Ovary (tissue), 9 donors: ENCODE measurements around the gene AP3S2. TPM values are rescaled to one million over a fixed set of nuclear protein-coding genes. Genes with fewer than 3 reads are reported as not detected.

Source experiments
- DNase-seq, 5 donors: peaks; one replicate each; pipeline ENCODE4 v3.0.0-alpha.2; 2019 to 2020
- H3K27ac ChIP-seq, 2 donors: fragments of 200-600 bp; one replicate each; pipeline versions ENCODE4 v1.5.1 to v1.8.0; 2019 to 2022
- H3K27me3 ChIP-seq: fragments of 200-600 bp; one replicate; pipeline ENCODE4 v1.8.0; 2022
- H3K36me3 ChIP-seq: fragments of 200-600 bp; sonication (generic); one replicate; pipeline ENCODE4 v1.5.1; 2019
- H3K4me1 ChIP-seq: one replicate; pipeline ENCODE4 v1.8.1; 2013; ENCODE audit warnings: mild to moderate bottlenecking, moderate library complexity; ENCODE audit not compliant: insufficient read depth
- H3K4me3 ChIP-seq: fragments of 200-600 bp; sonication (generic); one replicate; pipeline ENCODE4 v1.5.1; 2017
- H3K9me3 ChIP-seq, 2 donors: fragments of 200-600 bp in 1 of 2; sonication (generic) in 1 of 2; one replicate each; pipeline versions ENCODE4 v1.5.1 to v1.8.1; 2013 to 2019; ENCODE audit warnings: mild to moderate bottlenecking in 1 of 2, moderate library complexity in 1 of 2
- EP300 ChIP-seq: sonication (generic); formaldehyde crosslinking; IDR thresholded peaks from one replicate; pipeline ENCODE4 v1.6.1; 2017; ENCODE audit warnings: antibody characterized with exemption
- POLR2A ChIP-seq: fragments of 450-650 bp; IDR thresholded peaks from one replicate; pipeline ENCODE4 v1.6.1; 2017; ENCODE audit warnings: antibody characterized with exemption, mild to moderate bottlenecking, moderate library complexity
- WGBS, 3 donors: extraction: QIAGEN DNeasy Blood & Tissue Kit in 1 of 3; methylation state at CpG; one replicate each; pipeline versions ENCODE4 v1.1.5 to v1.1.7; 2013 to 2017; 5-methylcytosine and 5-hydroxymethylcytosine counted together
- intact Hi-C, 4 donors: fragments of 100-400 bp; cut with DNase I; formaldehyde crosslinking; loops; one replicate each; pipeline versions ENCODE4 v1.11.0 to v1.15.1; 2022 to 2023
- polyA plus RNA-seq, 2 donors: library from polyadenylated mRNA; stranded (reverse); fragments of 200-250 nt in 1 of 2; fragments of 350-450 nt in 1 of 2; fragmentation: Illumina TruSeq in 1 of 2; extraction: RNeasy Lipid Tissue Mini Kit (QIAGEN cat#74804) in 1 of 2; gene quantifications; one replicate each; pipeline ENCODE4 v1.2.3, GENCODE V29; 2013 to 2014
- total RNA-seq, 7 donors: library from RNA; depleted of rRNA in 2 of 7; stranded (reverse); fragments of >200 nt in 2 of 7; fragmentation: NEBNext Ultra II Directional in 3 of 7; extraction: Animal tissue kit (Norgen Biotek cat#: 25700) in 3 of 7; gene quantifications; one replicate each; pipeline versions ENCODE4 v1.1.0 to v1.2.4, GENCODE V29; 2016 to 2023
- TF ChIP-seq, protein P1 (sequence below), 3 donors: fragments of 450-650 bp in 2 of 3; fragments of 200-600 bp in 1 of 3; IDR thresholded peaks; one replicate each; pipeline versions ENCODE4 v1.5.1 to v1.8.0; 2016 to 2022; ENCODE audit warnings: antibody characterized with exemption in 3 of 3, mild to moderate bottlenecking in 1 of 3
- donor health status: DM: no; HTN: no; CAD: no; lungs with moderate emphysema.
- donor health status: DM: no; HTN: no; CAD: no.
- donor health status: Bipolar disorder and iron deficiency.
- donor health status: DM: yes; HTN: yes; CAD: no.
- donor health status: DM: no; HTN: no; CAD: no.
- donor health status: DM: yes; HTN: yes; CAD: no.

AP3S2 gene
- total and polyA plus RNA-seq, 9 donors, result 15.3 to 57.1 (median 30.7) TPM

DNA sequence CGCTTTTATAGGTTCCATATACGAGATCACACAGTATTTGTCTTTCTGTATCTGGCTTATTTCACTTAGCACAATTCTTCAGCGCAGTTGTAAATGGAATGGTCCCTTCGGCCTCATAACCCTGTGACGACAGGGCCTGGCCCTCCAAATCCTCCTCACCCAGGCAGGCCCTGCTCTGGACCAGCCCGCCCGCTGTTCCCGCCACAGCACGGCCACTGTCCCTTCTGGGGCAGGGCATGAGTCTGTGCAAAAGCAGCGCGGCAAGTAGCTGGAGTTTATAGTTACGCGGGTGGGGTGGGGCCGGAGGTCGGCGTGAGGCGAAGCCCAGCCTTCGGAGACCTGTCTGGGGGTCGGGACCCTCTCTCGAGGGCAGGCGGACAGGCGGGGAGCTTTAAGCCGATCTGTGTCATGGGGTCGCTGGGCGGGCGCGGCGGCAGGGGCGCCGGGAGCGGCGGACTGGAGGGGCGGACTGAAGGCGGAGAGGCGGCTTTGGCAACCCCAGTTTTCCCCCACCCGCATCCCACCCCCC, 18.4 kb upstream of the AP3S2 start:
- Histone ChIP-seq H3K4me1 (peaks cover 4% of the 10 kb centered on the region), H3K4me3 (peak overlapping the region; percentile 97), H3K36me3 (no peaks in the 10 kb centered on the region), H3K9me3 (no peaks in the 10 kb centered on the region), H3K27ac (peak overlapping the region; percentile 32 to 64), H3K27me3 (no peaks in the 10 kb centered on the region)
- peak; percentile 25 to 51 (median 35) for DNase-seq
- 0 to 4% (median 2%) methylated on average over 33 to 36 of the region's 36 CpGs for WGBS, 3 donors
- intact Hi-C loops, result loop anchor here in 1 of 4 donors (5.0 kb wide), 1 partner anchor 90 kb away; the partner anchor contains the start of gene ZNF710
- no peak for TF ChIP-seq EP300
- TF ChIP-seq, protein P1, sequence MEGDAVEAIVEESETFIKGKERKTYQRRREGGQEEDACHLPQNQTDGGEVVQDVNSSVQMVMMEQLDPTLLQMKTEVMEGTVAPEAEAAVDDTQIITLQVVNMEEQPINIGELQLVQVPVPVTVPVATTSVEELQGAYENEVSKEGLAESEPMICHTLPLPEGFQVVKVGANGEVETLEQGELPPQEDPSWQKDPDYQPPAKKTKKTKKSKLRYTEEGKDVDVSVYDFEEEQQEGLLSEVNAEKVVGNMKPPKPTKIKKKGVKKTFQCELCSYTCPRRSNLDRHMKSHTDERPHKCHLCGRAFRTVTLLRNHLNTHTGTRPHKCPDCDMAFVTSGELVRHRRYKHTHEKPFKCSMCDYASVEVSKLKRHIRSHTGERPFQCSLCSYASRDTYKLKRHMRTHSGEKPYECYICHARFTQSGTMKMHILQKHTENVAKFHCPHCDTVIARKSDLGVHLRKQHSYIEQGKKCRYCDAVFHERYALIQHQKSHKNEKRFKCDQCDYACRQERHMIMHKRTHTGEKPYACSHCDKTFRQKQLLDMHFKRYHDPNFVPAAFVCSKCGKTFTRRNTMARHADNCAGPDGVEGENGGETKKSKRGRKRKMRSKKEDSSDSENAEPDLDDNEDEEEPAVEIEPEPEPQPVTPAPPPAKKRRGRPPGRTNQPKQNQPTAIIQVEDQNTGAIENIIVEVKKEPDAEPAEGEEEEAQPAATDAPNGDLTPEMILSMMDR (IDR thresholded peaks at IDR 0.05), result no peak
- TF ChIP-seq POLR2A, result no peak

DNA sequence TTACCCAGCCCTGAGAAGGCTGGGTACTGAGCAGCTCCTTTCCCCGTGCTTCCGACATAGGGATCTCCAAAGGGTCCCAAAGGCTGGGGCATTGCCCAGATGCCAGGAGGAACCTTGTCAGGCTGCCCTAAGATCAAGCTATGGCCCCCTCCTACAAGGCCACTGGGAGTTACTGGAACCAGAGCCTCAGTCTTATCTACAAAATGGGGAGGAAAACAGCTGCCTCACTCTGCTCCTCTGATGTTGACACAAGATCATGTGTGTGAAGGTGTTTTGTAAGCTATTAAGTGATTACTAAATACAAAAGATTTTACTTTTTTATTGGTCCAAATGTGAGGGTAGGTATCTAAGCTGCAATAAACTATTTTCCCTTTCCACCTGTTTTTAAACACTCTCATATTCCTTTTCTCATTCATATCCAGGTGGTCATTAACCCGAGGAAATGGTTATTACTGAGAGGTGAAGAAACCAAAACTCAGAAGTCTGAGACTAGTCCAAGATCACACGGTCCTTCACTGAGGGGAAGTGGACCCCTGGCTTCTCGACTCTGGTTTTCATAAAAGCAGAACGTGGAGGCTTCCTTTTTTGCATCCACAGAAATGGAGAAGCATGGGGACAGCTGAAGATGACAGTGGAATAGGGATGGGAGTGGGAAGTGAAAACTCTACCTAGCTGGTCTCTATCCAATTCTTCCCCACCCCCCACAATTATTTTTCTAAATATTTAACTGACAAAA, 17.3 kb upstream of the AP3S2 start:
- no peaks in the 10 kb centered on the region for H3K9me3 ChIP-seq
- H3K4me3 ChIP-seq, result no peak overlapping the region
- H3K36me3 ChIP-seq, result no peaks in the 10 kb centered on the region
- no peak overlapping the region for H3K27ac ChIP-seq
- intact Hi-C loops, result loop anchor here in 1 of 4 donors (5.0 kb wide), 1 partner anchor 91 kb away; the partner anchor contains the start of gene ZNF710
- DNase-seq, result no peak
- no peaks in the 10 kb centered on the region for H3K27me3 ChIP-seq
- TF ChIP-seq, protein P1 (IDR thresholded peaks at IDR 0.05), result no peak
- TF ChIP-seq POLR2A (no peak), EP300 (no peak)
- peaks cover 4% of the 10 kb centered on the region for H3K4me1 ChIP-seq
- WGBS, 3 donors, result 74 to 86% (median 84%) methylated on average over 6 of the region's 6 CpGs

DNA sequence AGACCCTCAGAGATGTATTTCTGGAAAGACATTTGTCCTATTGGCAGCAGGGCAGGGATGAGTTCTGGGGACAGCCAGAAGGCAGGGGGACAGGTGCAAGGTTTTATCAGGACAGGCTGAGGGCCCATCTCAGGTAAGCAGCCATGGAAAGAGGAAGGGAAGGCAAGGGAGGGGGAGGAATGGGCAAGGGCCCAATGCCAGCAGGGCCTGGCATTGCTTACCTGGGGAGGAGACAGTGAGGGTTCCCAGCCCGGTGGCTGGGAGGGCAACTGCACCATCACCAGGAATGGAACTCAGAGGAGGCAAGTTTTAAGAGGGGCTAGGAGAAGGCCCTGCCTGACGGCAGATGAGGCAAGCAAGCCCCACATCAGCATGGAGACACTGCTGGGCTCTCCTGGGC, 15.8 kb upstream of the AP3S2 start:
- no peak overlapping the region for H3K27ac ChIP-seq
- TF ChIP-seq, protein P1 (IDR thresholded peaks at IDR 0.05), result no peak
- TF ChIP-seq POLR2A (no peak), EP300 (no peak)
- 33 to 75% (median 73%) methylated on average over 1 to 2 of the region's 2 CpGs for WGBS, 3 donors
- no peaks in the 10 kb centered on the region for H3K9me3 ChIP-seq
- H3K36me3 ChIP-seq, result no peaks in the 10 kb centered on the region
- H3K4me1 ChIP-seq, result peaks cover 4% of the 10 kb centered on the region
- H3K4me3 ChIP-seq, result no peak overlapping the region
- intact Hi-C loops, result loop anchor here in 3 of 4 donors (5.0 to 10.0 kb wide), 4 partner anchors 93 to 315 kb away; partner anchors contain the start of gene ZNF710 (in 1 of the 3)
- no peaks in the 10 kb centered on the region for H3K27me3 ChIP-seq
- DNase-seq, result no peak

DNA sequence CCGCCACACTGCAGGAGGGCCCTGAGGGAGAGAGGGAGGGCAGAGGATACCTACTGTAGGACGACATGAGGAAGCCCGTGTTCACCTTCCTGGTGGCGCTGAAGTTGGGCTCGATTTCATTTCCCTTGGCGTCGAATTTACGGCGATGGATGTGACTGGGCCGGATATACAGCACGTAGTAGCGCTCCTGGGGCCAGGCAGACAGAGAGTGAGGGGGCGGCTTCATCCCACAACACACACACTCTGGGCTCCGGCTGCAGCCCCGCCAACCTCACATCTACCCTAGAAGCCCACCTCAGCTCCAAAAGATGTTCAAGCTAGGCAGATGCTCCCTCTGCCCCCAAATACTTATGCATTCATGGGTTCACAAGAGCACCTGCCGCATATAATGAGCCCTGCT, 14.4 kb upstream of the AP3S2 start:
- TF ChIP-seq, protein P1 (IDR thresholded peaks at IDR 0.05), result no peak
- TF ChIP-seq EP300 (no peak), POLR2A (no peak)
- H3K27ac ChIP-seq, result no peak overlapping the region
- no peaks in the 10 kb centered on the region for H3K9me3 ChIP-seq
- DNase-seq, result no peak
- H3K27me3 ChIP-seq, result no peaks in the 10 kb centered on the region
- H3K36me3 ChIP-seq, result no peaks in the 10 kb centered on the region
- peaks cover 2% of the 10 kb centered on the region for H3K4me1 ChIP-seq
- intact Hi-C loops, result loop anchor here in 3 of 4 donors (10.0 kb wide), 3 partner anchors 167 to 317 kb away; no protein-coding TSS in a partner anchor
- no peak overlapping the region for H3K4me3 ChIP-seq
- 90 to 93% (median 92%) methylated on average over 16 of the region's 16 CpGs for WGBS, 3 donors
